Suprapubic skin (tissue), 4 donors: ENCODE measurements around the gene USP17L25. TPM values are rescaled to one million over a fixed set of nuclear protein-coding genes. Genes with fewer than 3 reads are reported as not detected.
"Not testable (repeated sequence)": the region's sequence is repeated elsewhere in the genome, so short reads cannot be mapped to it uniquely, and the experiment has no call there.

Experiments used
- DNase-seq, 2 donors: peaks; one replicate each; pipeline ENCODE4 v3.0.0-alpha.2; 2019; ENCODE audit warnings: low spot score in 2 of 2
- H3K27ac ChIP-seq: fragments of 200-600 bp; sonication (generic); one replicate; pipeline ENCODE4 v1.5.1; 2019
- H3K27me3 ChIP-seq: fragments of 200-600 bp; sonication (generic); one replicate; pipeline ENCODE4 v1.5.1; 2019
- H3K36me3 ChIP-seq: fragments of 200-600 bp; sonication (generic); one replicate; pipeline ENCODE4 v1.5.1; 2019
- H3K4me1 ChIP-seq: fragments of 200-600 bp; sonication (generic); one replicate; pipeline ENCODE4 v1.5.1; 2019
- H3K4me3 ChIP-seq: fragments of 200-600 bp; sonication (generic); one replicate; pipeline ENCODE4 v1.5.1; 2019; ENCODE audit warnings: mild to moderate bottlenecking
- H3K9me3 ChIP-seq: fragments of 200-600 bp; sonication (generic); one replicate; pipeline ENCODE4 v1.5.1; 2019
- WGBS: methylation state at CpG from one replicate; pipeline ENCODE4 v1.1.5; 2018; 5-methylcytosine and 5-hydroxymethylcytosine counted together
- total RNA-seq, 4 donors: library from RNA; depleted of rRNA; stranded (reverse); fragments of >200 nt; gene quantifications; one replicate each; pipeline ENCODE4 v1.1.0, GENCODE V29; 2016

The USP17L25 gene, protein sequence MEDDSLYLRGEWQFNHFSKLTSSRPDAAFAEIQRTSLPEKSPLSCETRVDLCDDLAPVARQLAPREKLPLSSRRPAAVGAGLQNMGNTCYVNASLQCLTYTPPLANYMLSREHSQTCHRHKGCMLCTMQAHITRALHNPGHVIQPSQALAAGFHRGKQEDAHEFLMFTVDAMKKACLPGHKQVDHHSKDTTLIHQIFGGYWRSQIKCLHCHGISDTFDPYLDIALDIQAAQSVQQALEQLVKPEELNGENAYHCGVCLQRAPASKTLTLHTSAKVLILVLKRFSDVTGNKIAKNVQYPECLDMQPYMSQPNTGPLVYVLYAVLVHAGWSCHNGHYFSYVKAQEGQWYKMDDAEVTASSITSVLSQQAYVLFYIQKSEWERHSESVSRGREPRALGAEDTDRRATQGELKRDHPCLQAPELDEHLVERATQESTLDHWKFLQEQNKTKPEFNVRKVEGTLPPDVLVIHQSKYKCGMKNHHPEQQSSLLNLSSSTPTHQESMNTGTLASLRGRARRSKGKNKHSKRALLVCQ
- total RNA-seq, result not detected

DNA sequence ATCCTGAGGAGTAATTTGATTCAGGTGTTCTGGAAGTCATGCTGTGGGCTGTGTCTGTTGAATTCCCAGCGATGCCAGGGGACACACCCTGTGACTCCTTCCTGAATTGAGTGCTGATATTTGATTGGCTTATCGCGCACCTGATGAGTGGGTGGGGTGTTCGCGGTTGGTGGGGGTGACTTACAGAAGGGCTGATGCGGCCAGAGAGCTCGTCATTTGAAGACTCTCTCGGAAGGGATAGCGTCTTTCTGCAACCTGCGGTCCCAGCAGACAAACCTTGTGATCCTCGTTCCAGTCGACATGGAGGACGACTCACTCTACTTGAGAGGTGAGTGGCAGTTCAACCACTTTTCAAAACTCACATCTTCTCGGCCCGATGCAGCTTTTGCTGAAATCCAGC, at the start of gene USP17L25:
Gene USP17L25 (plus strand): TSS at position 301 of the 400 bp plus-strand sequence. CDS start 0 bp downstream, at position 301.
- not testable (repeated sequence) for H3K4me3 ChIP-seq, DNase-seq, H3K4me1 ChIP-seq, H3K36me3 ChIP-seq, H3K27ac ChIP-seq, H3K27me3 ChIP-seq, H3K9me3 ChIP-seq
- no CpG with 5 or more reads among the region's 15 CpGs for WGBS

DNA sequence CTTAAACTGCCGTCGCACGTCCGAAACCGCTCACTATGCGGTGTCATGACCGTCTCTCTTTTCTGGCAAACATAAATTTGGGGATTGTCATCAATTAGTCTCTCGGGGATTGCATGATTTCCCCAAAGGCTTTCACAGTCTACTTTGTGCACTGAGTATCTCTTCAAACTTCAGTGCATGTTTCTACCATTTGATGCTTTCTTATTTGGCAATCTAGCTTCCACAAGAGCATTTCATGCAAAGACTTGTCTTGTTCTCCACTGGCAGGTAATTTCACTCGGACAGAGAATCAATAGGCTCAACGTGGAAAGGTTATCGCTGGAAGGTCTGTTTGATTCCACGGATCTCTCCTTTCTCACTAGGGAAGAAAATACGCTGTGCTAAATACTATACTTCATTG, 5.5 kb upstream of the USP17L25 start:
- not testable (repeated sequence) for H3K4me1 ChIP-seq, DNase-seq, H3K27ac ChIP-seq, H3K4me3 ChIP-seq, H3K9me3 ChIP-seq, H3K27me3 ChIP-seq, H3K36me3 ChIP-seq
- 91% methylated on average over 5 of the region's 13 CpGs for WGBS

DNA sequence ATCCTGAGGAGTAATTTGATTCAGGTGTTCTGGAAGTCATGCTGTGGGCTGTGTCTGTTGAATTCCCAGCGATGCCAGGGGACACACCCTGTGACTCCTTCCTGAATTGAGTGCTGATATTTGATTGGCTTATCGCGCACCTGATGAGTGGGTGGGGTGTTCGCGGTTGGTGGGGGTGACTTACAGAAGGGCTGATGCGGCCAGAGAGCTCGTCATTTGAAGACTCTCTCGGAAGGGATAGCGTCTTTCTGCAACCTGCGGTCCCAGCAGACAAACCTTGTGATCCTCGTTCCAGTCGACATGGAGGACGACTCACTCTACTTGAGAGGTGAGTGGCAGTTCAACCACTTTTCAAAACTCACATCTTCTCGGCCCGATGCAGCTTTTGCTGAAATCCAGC, 4.8 kb upstream of the USP17L25 start, which contains the start of gene USP17L24:
Gene USP17L24 (plus strand): TSS at position 301 of the 400 bp plus-strand sequence. CDS start 0 bp downstream, at position 301.
- not testable (repeated sequence) for H3K27me3 ChIP-seq, H3K9me3 ChIP-seq, H3K27ac ChIP-seq, H3K36me3 ChIP-seq, DNase-seq, H3K4me1 ChIP-seq, H3K4me3 ChIP-seq
- WGBS, result no CpG with 5 or more reads among the region's 15 CpGs

DNA sequence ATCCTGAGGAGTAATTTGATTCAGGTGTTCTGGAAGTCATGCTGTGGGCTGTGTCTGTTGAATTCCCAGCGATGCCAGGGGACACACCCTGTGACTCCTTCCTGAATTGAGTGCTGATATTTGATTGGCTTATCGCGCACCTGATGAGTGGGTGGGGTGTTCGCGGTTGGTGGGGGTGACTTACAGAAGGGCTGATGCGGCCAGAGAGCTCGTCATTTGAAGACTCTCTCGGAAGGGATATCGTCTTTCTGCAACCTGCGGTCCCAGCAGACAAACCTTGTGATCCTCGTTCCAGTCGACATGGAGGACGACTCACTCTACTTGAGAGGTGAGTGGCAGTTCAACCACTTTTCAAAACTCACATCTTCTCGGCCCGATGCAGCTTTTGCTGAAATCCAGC, 4.6 kb downstream of the USP17L25 start, which contains the start of gene USP17L26:
Gene USP17L26 (plus strand): TSS at position 301 of the 400 bp plus-strand sequence. CDS start 0 bp downstream, at position 301.
- H3K4me3 ChIP-seq, H3K27ac ChIP-seq, H3K36me3 ChIP-seq, H3K9me3 ChIP-seq, H3K27me3 ChIP-seq, DNase-seq, H3K4me1 ChIP-seq: not testable (repeated sequence)
- WGBS, result no CpG with 5 or more reads among the region's 15 CpGs

DNA sequence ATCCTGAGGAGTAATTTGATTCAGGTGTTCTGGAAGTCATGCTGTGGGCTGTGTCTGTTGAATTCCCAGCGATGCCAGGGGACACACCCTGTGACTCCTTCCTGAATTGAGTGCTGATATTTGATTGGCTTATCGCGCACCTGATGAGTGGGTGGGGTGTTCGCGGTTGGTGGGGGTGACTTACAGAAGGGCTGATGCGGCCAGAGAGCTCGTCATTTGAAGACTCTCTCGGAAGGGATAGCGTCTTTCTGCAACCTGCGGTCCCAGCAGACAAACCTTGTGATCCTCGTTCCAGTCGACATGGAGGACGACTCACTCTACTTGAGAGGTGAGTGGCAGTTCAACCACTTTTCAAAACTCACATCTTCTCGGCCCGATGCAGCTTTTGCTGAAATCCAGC, 9.4 kb downstream of the USP17L25 start, which contains the start of gene USP17L5:
Gene USP17L5 (plus strand): TSS at position 301 of the 400 bp plus-strand sequence. CDS start 0 bp downstream, at position 301.
- H3K4me3 ChIP-seq, H3K27me3 ChIP-seq, H3K36me3 ChIP-seq, DNase-seq, H3K27ac ChIP-seq, H3K9me3 ChIP-seq, H3K4me1 ChIP-seq: not testable (repeated sequence)
- no CpG with 5 or more reads among the region's 15 CpGs for WGBS

DNA sequence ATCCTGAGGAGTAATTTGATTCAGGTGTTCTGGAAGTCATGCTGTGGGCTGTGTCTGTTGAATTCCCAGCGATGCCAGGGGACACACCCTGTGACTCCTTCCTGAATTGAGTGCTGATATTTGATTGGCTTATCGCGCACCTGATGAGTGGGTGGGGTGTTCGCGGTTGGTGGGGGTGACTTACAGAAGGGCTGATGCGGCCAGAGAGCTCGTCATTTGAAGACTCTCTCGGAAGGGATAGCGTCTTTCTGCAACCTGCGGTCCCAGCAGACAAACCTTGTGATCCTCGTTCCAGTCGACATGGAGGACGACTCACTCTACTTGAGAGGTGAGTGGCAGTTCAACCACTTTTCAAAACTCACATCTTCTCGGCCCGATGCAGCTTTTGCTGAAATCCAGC, 14.1 kb downstream of the USP17L25 start, which contains the start of gene USP17L27:
Gene USP17L27 (plus strand): TSS at position 301 of the 400 bp plus-strand sequence. CDS start 0 bp downstream, at position 301.
- not testable (repeated sequence) for DNase-seq, H3K4me1 ChIP-seq, H3K27me3 ChIP-seq, H3K9me3 ChIP-seq, H3K4me3 ChIP-seq, H3K27ac ChIP-seq, H3K36me3 ChIP-seq
- no CpG with 5 or more reads among the region's 15 CpGs for WGBS

DNA sequence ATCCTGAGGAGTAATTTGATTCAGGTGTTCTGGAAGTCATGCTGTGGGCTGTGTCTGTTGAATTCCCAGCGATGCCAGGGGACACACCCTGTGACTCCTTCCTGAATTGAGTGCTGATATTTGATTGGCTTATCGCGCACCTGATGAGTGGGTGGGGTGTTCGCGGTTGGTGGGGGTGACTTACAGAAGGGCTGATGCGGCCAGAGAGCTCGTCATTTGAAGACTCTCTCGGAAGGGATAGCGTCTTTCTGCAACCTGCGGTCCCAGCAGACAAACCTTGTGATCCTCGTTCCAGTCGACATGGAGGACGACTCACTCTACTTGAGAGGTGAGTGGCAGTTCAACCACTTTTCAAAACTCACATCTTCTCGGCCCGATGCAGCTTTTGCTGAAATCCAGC, 18.9 kb downstream of the USP17L25 start, which contains the start of gene USP17L28:
Gene USP17L28 (plus strand): TSS at position 301 of the 400 bp plus-strand sequence. CDS start 0 bp downstream, at position 301.
- not testable (repeated sequence) for H3K27ac ChIP-seq, H3K36me3 ChIP-seq, H3K27me3 ChIP-seq, H3K9me3 ChIP-seq, H3K4me1 ChIP-seq, DNase-seq, H3K4me3 ChIP-seq
- no CpG with 5 or more reads among the region's 15 CpGs for WGBS

DNA sequence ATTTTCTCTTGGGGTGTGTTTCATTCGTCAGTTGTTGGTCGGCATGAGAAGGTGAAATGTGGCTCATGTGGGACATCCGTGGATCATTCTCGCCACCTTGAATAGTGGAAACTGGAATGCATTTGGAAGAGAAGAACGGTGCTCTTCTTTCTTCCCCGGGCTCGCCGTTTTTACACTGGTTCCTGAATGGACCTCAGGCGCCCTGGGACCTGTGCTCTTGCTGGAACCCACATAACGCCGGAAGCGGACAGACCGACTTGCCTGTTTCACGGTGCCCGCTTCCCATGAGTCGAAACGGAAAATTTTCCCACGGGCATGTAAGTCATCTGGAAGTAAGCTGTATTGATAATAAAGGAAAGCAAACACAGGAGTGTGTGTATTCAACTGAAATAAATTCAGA, 21.2 kb downstream of the USP17L25 start:
- H3K9me3 ChIP-seq, H3K36me3 ChIP-seq, DNase-seq, H3K27ac ChIP-seq, H3K4me1 ChIP-seq, H3K27me3 ChIP-seq, H3K4me3 ChIP-seq: not testable (repeated sequence)
- no CpG with 5 or more reads among the region's 18 CpGs for WGBS

DNA sequence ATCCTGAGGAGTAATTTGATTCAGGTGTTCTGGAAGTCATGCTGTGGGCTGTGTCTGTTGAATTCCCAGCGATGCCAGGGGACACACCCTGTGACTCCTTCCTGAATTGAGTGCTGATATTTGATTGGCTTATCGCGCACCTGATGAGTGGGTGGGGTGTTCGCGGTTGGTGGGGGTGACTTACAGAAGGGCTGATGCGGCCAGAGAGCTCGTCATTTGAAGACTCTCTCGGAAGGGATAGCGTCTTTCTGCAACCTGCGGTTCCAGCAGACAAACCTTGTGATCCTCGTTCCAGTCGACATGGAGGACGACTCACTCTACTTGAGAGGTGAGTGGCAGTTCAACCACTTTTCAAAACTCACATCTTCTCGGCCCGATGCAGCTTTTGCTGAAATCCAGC, 23.6 kb downstream of the USP17L25 start, which contains the start of gene USP17L29:
Gene USP17L29 (plus strand): TSS at position 301 of the 400 bp plus-strand sequence. CDS start 0 bp downstream, at position 301.
- H3K4me3 ChIP-seq, H3K27me3 ChIP-seq, H3K9me3 ChIP-seq, H3K27ac ChIP-seq, H3K36me3 ChIP-seq, H3K4me1 ChIP-seq, DNase-seq: not testable (repeated sequence)
- WGBS, result no CpG with 5 or more reads among the region's 15 CpGs

DNA sequence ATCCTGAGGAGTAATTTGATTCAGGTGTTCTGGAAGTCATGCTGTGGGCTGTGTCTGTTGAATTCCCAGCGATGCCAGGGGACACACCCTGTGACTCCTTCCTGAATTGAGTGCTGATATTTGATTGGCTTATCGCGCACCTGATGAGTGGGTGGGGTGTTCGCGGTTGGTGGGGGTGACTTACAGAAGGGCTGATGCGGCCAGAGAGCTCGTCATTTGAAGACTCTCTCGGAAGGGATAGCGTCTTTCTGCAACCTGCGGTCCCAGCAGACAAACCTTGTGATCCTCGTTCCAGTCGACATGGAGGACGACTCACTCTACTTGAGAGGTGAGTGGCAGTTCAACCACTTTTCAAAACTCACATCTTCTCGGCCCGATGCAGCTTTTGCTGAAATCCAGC, 33.1 kb downstream of the USP17L25 start, which contains the start of gene USP17L30:
Gene USP17L30 (plus strand): TSS at position 301 of the 400 bp plus-strand sequence. CDS start 0 bp downstream, at position 301.
- not testable (repeated sequence) for H3K27ac ChIP-seq, DNase-seq, H3K27me3 ChIP-seq, H3K36me3 ChIP-seq, H3K9me3 ChIP-seq, H3K4me3 ChIP-seq, H3K4me1 ChIP-seq
- WGBS, result no CpG with 5 or more reads among the region's 15 CpGs

DNA sequence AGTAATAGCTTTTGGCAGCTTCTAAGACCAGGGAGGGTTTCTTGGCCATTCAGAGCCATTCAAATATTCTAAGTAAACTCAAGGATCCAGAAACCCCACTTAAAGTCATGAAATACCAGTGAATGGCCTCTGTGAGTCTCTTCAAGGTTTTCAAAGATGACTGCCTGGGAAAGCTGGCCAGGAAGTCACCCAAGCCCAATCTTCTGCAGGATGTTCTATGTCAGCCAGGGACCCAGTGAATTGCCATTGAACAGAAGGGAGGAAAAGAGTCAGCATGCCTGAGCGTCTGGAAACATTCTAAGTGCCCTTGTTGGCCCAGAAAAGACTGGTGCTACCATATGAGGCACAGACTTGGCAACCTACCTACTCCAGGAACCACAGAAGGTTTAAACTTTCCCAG, 50.2 kb downstream of the USP17L25 start:
- DNase-seq, H3K4me3 ChIP-seq: not testable (repeated sequence)

More for the DNA sequence above, 50.2 kb downstream of the USP17L25 start:
- H3K27me3 ChIP-seq, H3K27ac ChIP-seq, H3K4me1 ChIP-seq, H3K9me3 ChIP-seq, H3K36me3 ChIP-seq: not testable (repeated sequence)
- WGBS, result no CpG with 5 or more reads among the region's 1 CpG
